ENCODE measurements around the gene AGBL4.

Gene AGBL4

DNA sequence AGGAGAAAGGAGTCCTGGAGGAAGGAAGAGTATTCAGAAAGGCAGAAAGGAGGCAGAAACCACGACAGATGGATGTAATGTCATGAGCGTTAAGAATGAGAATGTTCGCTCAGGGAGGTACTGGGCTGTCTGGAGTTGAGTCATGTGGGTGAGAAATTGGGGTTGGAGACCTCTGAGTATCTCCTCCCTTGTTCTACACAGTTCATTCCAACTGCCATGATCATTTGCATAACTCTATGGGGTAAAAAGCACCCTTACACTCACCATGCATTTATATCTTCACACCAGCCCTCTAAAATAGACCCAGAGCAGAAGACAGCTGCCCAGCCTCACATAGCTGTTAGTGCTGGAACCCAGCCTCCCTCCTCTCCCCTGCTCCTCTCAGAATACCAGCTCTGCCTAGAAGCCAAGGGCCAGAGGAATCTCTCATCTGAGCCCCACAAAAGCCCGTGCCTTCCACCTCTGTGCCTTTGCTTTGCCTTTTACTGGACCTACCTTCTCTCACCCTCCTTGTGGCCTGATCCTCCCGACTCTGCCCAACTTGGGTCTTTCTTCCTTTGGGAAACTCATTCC is 1332.2 kb downstream of the AGBL4 start:
- Histone ChIP-seq H3K4me3 (ENCODE audit: low read depth, low read length) (no peak overlapping the region), H2AFZ (ENCODE audit: low read length, unreplicated experiment) (no peak overlapping the region), H3K36me3 (ENCODE audit: insufficient read depth, low read length) (no peaks in the 10 kb centered on the region), H3K4me1 (ENCODE audit: control insufficient read depth, insufficient read depth, low read length, unreplicated experiment) (no peaks in the 10 kb centered on the region), H3K27me3 (ENCODE audit: insufficient read depth, low read length) (no peaks in the 10 kb centered on the region), H3K79me2 (ENCODE audit: control insufficient read depth, insufficient read depth, low read length, unreplicated experiment) (no peaks in the 10 kb centered on the region), H3K27ac (ENCODE audit: low read depth, low read length) (no peak overlapping the region)

DNA sequence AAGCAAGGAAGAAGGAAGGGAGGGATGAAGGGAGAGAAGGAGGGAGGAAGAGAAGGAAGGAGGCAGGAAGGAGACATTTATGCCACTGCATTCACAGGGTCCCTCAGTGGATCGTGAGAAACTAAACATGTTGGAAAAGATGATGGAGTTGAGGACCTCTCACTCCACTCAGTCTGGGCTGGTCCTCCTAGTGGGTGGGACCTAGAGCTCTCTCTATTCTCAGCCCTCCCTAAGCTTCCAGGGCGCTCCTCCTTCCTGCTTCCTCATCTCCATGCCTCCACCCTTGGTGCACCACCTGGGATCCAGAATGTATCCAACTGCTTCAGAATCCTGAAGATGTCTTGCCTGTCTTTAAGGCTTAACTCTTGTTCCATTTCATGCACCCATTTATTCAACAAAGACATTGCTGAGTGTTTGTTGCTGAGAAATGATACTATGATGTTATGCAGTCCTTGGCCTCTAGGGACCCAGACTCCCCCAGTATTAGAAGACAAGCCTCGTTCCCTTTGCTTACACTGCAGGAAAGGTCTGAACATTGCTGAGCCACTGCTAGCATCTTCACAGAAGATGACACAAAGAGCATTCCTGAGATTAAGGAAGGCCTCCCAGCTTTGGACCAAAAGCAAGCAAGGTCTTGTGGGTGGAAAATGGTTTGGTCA is 1335.5 kb downstream of the AGBL4 start:
- Histone ChIP-seq H3K4me1 (ENCODE audit: control insufficient read depth, insufficient read depth, low read length, unreplicated experiment) (no peaks in the 10 kb centered on the region), H3K4me3 (ENCODE audit: low read depth, low read length) (no peak overlapping the region), H3K36me3 (ENCODE audit: insufficient read depth, low read length) (no peaks in the 10 kb centered on the region), H3K27me3 (ENCODE audit: insufficient read depth, low read length) (no peaks in the 10 kb centered on the region), H2AFZ (ENCODE audit: low read length, unreplicated experiment) (no peak overlapping the region), H3K79me2 (ENCODE audit: control insufficient read depth, insufficient read depth, low read length, unreplicated experiment) (no peaks in the 10 kb centered on the region), H3K27ac (ENCODE audit: low read depth, low read length) (no peak overlapping the region)

DNA sequence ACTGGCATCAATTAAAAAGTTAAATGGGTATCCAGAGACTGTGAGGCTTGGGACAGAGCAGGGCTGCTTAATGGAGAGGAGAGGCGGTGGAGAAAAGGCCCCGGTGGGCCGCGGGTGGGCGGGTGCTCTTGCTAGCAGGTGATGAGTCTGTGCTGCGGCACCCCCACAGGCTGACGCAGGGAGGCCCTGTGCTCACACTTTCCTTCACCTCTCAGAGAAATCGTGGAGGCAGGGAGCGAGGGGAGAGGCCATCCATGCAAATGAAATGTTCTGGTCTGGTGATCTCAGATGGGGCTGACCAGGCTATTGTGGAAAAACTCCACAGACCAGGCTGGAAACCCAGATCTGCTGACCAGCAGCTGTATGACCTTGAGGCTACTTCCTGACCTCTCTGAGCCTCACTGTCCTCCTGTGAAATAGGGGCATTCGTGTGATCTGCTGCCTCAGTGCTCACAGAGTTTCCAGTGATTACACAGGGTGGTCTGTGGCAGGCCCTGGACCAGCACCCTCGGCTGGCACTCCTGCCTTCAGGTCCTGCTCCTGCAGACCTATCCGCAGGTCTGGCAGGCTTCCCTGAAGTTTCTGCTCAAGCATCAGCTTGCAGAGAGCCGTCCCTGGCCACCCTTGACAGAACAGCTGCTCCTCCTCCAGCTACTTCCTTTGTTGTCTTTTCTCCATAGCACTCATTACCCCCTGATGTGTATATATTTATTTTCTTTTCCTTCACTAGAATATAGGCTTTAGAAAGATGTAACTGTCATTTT is 1336.3 kb downstream of the AGBL4 start:
- Histone ChIP-seq H3K27ac (ENCODE audit: low read depth, low read length) (no peak overlapping the region), H3K79me2 (ENCODE audit: control insufficient read depth, insufficient read depth, low read length, unreplicated experiment) (no peaks in the 10 kb centered on the region), H3K27me3 (ENCODE audit: insufficient read depth, low read length) (no peaks in the 10 kb centered on the region), H3K36me3 (ENCODE audit: insufficient read depth, low read length) (no peaks in the 10 kb centered on the region), H3K4me3 (ENCODE audit: low read depth, low read length) (no peak overlapping the region), H3K4me1 (ENCODE audit: control insufficient read depth, insufficient read depth, low read length, unreplicated experiment) (no peaks in the 10 kb centered on the region), H2AFZ (ENCODE audit: low read length, unreplicated experiment) (no peak overlapping the region)

DNA sequence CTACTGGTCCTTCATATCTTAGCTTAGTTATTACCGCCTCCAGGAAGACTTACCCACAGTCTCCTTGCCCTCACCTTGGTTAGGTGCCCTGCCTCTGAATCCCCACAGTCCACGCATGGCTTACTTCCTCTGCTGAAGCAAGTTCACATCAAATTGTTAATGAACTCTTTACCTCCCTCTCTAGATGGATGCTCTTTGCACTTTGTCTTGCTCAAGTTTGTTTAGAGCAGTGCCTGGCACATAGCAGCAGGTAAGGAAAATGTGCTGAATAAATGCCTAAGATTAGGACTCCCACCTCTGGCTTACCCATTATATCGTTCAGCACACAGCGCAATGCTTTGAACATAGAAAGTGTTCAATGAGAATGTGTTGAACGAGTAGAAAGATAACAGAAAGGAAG is 1337.6 kb downstream of the AGBL4 start:
- Histone ChIP-seq H2AFZ (ENCODE audit: low read length, unreplicated experiment) (no peak overlapping the region), H3K4me3 (ENCODE audit: low read depth, low read length) (no peak overlapping the region), H3K27ac (ENCODE audit: low read depth, low read length) (no peak overlapping the region), H3K36me3 (ENCODE audit: insufficient read depth, low read length) (no peaks in the 10 kb centered on the region), H3K27me3 (ENCODE audit: insufficient read depth, low read length) (no peaks in the 10 kb centered on the region), H3K4me1 (ENCODE audit: control insufficient read depth, insufficient read depth, low read length, unreplicated experiment) (no peaks in the 10 kb centered on the region), H3K79me2 (ENCODE audit: control insufficient read depth, insufficient read depth, low read length, unreplicated experiment) (no peaks in the 10 kb centered on the region)

DNA sequence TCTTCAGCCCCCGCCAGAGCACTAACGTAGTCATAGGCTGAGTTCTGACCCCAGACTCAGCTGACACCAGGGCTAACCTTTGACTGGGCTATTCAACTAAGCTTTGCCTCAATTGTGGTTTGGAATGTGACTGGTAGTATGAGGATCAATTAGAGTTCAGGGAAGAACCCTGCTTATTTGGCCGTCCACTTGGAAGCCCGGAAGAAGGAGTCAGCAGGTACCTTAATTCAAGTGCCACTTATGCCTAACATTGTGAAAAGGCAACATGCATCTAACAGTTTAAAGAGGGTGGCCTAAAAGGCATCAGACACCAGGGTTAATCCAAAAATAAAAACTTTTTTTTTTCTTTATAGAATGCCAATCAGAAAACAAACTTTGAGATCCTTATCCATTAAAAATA is 1339.4 kb downstream of the AGBL4 start:
- Histone ChIP-seq H3K4me1 (ENCODE audit: control insufficient read depth, insufficient read depth, low read length, unreplicated experiment) (no peaks in the 10 kb centered on the region), H3K27ac (ENCODE audit: low read depth, low read length) (no peak overlapping the region), H3K79me2 (ENCODE audit: control insufficient read depth, insufficient read depth, low read length, unreplicated experiment) (no peaks in the 10 kb centered on the region), H3K4me3 (ENCODE audit: low read depth, low read length) (no peak overlapping the region), H2AFZ (ENCODE audit: low read length, unreplicated experiment) (no peak overlapping the region), H3K36me3 (ENCODE audit: insufficient read depth, low read length) (no peaks in the 10 kb centered on the region), H3K27me3 (ENCODE audit: insufficient read depth, low read length) (no peaks in the 10 kb centered on the region)

DNA sequence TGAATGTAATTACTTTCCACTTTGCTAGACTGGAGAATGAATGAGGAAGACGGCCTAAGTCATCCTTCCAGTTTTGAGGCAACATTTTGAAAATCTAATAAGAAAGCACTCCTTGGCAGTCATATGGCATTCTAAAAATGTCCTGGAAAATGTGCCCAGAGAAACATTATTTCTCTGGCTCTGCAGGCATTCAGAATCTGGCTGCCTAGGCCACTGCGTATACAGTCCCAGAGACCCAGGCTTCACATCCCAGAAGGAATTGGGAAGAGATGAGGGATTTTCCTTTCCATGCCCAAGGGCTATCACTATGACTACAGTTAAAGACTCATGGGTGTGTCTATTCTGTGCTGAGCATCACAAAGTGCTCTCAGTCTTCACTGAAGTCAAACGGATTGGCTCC is 1339.9 kb downstream of the AGBL4 start:
- H3K4me3 ChIP-seq (ENCODE audit: low read depth, low read length) = no peak overlapping the region
- H3K27ac ChIP-seq (ENCODE audit: low read depth, low read length) = no peak overlapping the region
- H3K79me2 ChIP-seq (ENCODE audit: control insufficient read depth, insufficient read depth, low read length, unreplicated experiment) = no peaks in the 10 kb centered on the region
- no peaks in the 10 kb centered on the region for H3K27me3 ChIP-seq (ENCODE audit: insufficient read depth, low read length)
- no peak overlapping the region for H2AFZ ChIP-seq (ENCODE audit: low read length, unreplicated experiment)
- no peaks in the 10 kb centered on the region for H3K36me3 ChIP-seq (ENCODE audit: insufficient read depth, low read length)
- H3K4me1 ChIP-seq (ENCODE audit: control insufficient read depth, insufficient read depth, low read length, unreplicated experiment) = no peaks in the 10 kb centered on the region

DNA sequence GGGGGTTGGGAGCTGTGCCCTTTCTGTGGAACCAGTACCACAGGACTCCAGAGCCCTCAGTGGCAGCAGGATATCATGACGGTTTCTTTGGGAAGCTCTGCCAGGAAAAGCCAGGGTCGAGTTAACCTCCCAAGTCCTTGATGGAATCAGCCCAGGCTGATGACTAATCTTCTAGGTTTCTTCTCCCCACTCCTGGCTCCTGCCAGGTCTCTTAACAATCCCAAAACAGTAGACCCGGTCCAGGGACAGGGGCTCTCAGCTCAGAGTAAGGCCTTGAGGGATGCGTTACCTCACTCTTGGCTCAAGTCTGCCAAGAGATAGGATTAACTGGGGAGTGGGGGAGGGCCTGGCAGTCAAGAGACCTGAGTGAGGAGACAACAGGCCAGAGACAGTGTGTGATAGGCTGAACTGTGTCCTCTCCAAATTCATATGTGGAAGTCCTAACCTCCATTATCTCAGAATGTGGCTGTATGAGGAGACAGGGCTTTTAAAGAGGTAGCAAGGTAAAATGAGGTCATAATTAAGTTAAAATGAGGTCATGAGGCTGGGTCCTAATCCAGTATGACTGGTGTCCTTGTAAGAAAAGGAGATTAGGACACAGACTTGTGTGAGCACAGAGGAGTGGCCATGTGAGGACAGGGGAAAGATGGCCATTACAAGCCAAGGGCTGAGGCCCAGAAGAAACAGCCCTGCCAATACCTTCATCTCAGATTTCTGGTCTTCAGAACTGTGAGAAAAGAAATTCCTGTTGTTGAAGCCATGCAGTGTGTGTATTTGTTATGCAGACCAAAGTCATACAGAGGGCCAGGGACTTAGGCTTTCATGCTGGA is 1342.1 kb downstream of the AGBL4 start:
- no peak overlapping the region for H3K27ac ChIP-seq (ENCODE audit: low read depth, low read length)
- no peak overlapping the region for H2AFZ ChIP-seq (ENCODE audit: low read length, unreplicated experiment)
- no peaks in the 10 kb centered on the region for H3K4me1 ChIP-seq (ENCODE audit: control insufficient read depth, insufficient read depth, low read length, unreplicated experiment)
- H3K79me2 ChIP-seq (ENCODE audit: control insufficient read depth, insufficient read depth, low read length, unreplicated experiment) = no peaks in the 10 kb centered on the region
- no peaks in the 10 kb centered on the region for H3K36me3 ChIP-seq (ENCODE audit: insufficient read depth, low read length)
- H3K4me3 ChIP-seq (ENCODE audit: low read depth, low read length) = no peak overlapping the region
- H3K27me3 ChIP-seq (ENCODE audit: insufficient read depth, low read length) = no peaks in the 10 kb centered on the region

DNA sequence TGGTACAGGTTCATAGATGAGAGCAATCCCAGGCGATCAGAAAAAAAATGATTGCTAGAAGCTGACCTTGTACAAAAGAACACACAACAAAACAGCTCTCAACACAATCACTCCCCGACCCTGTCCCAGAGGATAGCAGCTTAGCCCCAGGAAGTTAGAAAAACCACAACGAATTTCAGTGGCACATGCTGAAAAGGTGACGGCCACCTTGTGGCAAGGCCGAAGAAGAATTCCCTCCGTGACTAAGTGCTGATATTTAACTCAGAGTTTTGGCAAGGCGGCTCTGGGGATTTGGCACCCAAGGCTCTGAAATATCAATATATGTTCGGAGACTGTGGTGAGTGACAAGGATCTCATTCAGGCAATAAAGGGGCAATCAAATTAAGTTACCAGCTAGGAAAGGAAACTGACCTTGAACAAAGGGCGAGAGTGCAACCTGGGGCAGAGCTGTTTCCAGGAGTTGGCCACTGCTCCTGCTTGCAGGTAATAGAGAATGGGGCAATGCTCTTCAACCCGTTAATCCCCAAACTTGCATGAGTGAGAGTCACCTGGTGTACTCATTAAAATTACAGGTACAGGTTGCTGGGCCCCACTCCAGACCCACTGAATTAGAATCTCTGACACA is 1343.2 kb downstream of the AGBL4 start:
- Histone ChIP-seq H3K4me3 (ENCODE audit: low read depth, low read length) (no peak overlapping the region), H3K27me3 (ENCODE audit: insufficient read depth, low read length) (no peaks in the 10 kb centered on the region), H3K27ac (ENCODE audit: low read depth, low read length) (no peak overlapping the region), H3K4me1 (ENCODE audit: control insufficient read depth, insufficient read depth, low read length, unreplicated experiment) (no peaks in the 10 kb centered on the region), H2AFZ (ENCODE audit: low read length, unreplicated experiment) (no peak overlapping the region), H3K36me3 (ENCODE audit: insufficient read depth, low read length) (no peaks in the 10 kb centered on the region), H3K79me2 (ENCODE audit: control insufficient read depth, insufficient read depth, low read length, unreplicated experiment) (no peaks in the 10 kb centered on the region)

DNA sequence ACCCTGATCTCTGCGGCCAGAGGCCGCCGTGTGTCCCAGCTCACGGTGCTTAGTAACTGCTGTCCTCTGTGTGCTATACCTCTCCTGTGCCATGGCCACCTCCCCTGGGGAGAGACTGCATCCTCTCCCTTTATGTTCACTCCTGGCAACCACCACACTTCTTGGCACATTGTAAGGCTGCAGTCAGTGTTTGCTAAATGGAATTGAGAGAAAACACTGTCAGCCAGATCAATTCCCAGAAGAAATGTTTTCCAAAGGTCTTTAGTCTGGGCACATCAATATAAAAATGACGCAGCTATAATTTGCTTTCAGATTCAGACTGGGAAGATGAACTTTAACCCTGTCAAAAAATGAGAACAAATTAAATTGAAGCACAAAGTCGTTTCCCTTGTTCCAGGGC is 1343.9 kb downstream of the AGBL4 start:
- H3K79me2 ChIP-seq (ENCODE audit: control insufficient read depth, insufficient read depth, low read length, unreplicated experiment) = no peaks in the 10 kb centered on the region

DNA sequence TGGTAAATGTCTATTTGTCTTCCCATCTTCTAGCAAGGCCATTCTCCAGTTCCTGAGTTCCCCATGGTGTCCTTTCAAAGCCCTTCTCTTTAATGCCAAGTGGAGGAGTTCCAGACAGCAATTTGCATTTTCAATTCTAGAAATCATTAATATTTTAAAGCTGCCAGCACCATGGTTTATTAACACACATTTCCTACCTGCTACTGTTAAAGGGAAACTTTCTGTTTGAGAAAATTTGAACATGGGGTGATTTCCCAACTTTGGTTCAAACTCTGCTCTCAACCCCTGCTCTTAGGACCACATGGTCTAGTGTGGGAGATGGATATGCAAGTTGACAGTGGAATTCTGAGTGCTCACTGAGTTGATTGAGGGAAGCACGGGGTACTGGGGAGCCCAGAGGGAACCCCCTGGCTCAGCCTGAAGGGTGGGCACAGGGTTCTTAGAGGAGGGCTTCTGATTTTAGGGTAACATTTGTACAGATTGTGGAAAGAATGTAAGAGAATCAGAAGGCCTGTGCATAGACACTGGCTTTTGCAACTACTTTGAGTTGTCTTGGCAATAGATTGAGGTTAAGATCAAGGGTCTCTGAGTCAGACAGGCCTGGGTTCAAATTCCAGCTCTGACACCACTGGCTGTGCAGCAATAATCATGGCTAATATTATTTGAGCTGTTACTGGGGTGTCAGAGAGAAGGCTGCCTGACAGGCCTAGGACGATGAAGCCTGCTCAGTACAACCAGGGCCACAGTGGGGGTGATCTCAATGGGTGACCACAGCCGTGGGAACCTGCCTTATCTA is 1344.8 kb downstream of the AGBL4 start:
- H3K27me3 ChIP-seq (ENCODE audit: insufficient read depth, low read length) = no peaks in the 10 kb centered on the region
- no peaks in the 10 kb centered on the region for H3K79me2 ChIP-seq (ENCODE audit: control insufficient read depth, insufficient read depth, low read length, unreplicated experiment)
- no peak overlapping the region for H3K4me3 ChIP-seq (ENCODE audit: low read depth, low read length)
- H3K4me1 ChIP-seq (ENCODE audit: control insufficient read depth, insufficient read depth, low read length, unreplicated experiment) = peaks cover 8% of the 10 kb centered on the region
- H2AFZ ChIP-seq (ENCODE audit: low read length, unreplicated experiment) = no peak overlapping the region
- no peak overlapping the region for H3K27ac ChIP-seq (ENCODE audit: low read depth, low read length)
- H3K36me3 ChIP-seq (ENCODE audit: insufficient read depth, low read length) = no peaks in the 10 kb centered on the region

More for the DNA sequence above, 1343.9 kb downstream of the AGBL4 start:
- Histone ChIP-seq H3K4me1 (ENCODE audit: control insufficient read depth, insufficient read depth, low read length, unreplicated experiment) (peaks cover 5% of the 10 kb centered on the region), H3K27me3 (ENCODE audit: insufficient read depth, low read length) (no peaks in the 10 kb centered on the region), H3K4me3 (ENCODE audit: low read depth, low read length) (no peak overlapping the region), H3K36me3 (ENCODE audit: insufficient read depth, low read length) (no peaks in the 10 kb centered on the region), H3K27ac (ENCODE audit: low read depth, low read length) (no peak overlapping the region), H2AFZ (ENCODE audit: low read length, unreplicated experiment) (no peak overlapping the region)

Measured in ACC112 (cell line).